Hepatocyte (in vitro differentiated cells): ENCODE data around the gene SYNGR3. TPM values are rescaled to one million over a fixed set of nuclear protein-coding genes. Genes with fewer than 3 reads are reported as not detected.

Experiments used
- DNase-seq: peaks from one replicate; pipeline ENCODE4 v3.0.0-alpha.2; 2016; ENCODE audit warnings: low spot score
- H2AFZ ChIP-seq: fragments of 200-600 bp; sonication (generic); 2 replicates; pipeline ENCODE4 v1.6.0; 2016; ENCODE audit warnings: antibody characterized with exemption, mild to moderate bottlenecking
- H3K27ac ChIP-seq: fragments of 200-600 bp; sonication (generic); 2 replicates; pipeline ENCODE4 v1.5.1; 2016; ENCODE audit warnings: mild to moderate bottlenecking
- H3K27me3 ChIP-seq: fragments of 200-600 bp; sonication (generic); 2 replicates; pipeline ENCODE4 v1.6.1; 2016
- H3K36me3 ChIP-seq: fragments of 200-600 bp; sonication (generic); replicated peaks from 2 replicates; pipeline ENCODE4 v1.5.1; 2016; ENCODE audit warnings: low read depth; ENCODE audit not compliant: insufficient read depth
- H3K4me1 ChIP-seq: fragments of 200-600 bp; sonication (generic); 2 replicates; pipeline ENCODE4 v1.5.1; 2016; ENCODE audit warnings: mild to moderate bottlenecking, moderate library complexity; ENCODE audit not compliant: insufficient read depth
- H3K4me2 ChIP-seq: fragments of 200-600 bp; sonication (generic); 2 replicates; pipeline ENCODE4 v1.6.0; 2016
- H3K4me3 ChIP-seq: fragments of 200-600 bp; sonication (generic); 2 replicates; pipeline ENCODE4 v1.5.1; 2016; ENCODE audit warnings: mild to moderate bottlenecking
- H3K79me2 ChIP-seq: fragments of 200-600 bp; sonication (generic); 2 replicates; pipeline ENCODE4 v1.6.0; 2017; ENCODE audit warnings: mild to moderate bottlenecking
- H3K9me2 ChIP-seq: fragments of 200-600 bp; sonication (generic); replicated peaks from 2 replicates; pipeline ENCODE4 v1.6.0; 2017; ENCODE audit warnings: mild to moderate bottlenecking; ENCODE audit not compliant: insufficient read depth
- H3K9me3 ChIP-seq: fragments of 200-600 bp; sonication (generic); 2 replicates; pipeline ENCODE4 v1.5.1; 2016; ENCODE audit warnings: low read depth, mild to moderate bottlenecking
- H4K20me1 ChIP-seq: fragments of 200-600 bp; sonication (generic); 2 replicates; pipeline ENCODE4 v1.6.0; 2016; ENCODE audit warnings: mild to moderate bottlenecking; ENCODE audit not compliant: insufficient read depth, poor library complexity, severe bottlenecking
- EZH2 ChIP-seq: fragments of 200-600 bp; sonication (generic); IDR thresholded peaks from 2 replicates; pipeline ENCODE4 v1.6.1; 2016; ENCODE audit warnings: antibody characterized with exemption, mild to moderate bottlenecking, borderline replicate concordance
- EZH2phosphoT487 ChIP-seq: fragments of 200-600 bp; sonication (generic); IDR thresholded peaks from one replicate; pipeline ENCODE4 v1.6.1; 2018; ENCODE audit warnings: antibody characterized with exemption, mild to moderate bottlenecking, low read depth, moderate library complexity; ENCODE audit not compliant: unreplicated experiment, severe bottlenecking
- WGBS: methylation state at CpG from one replicate; pipeline ENCODE4 v1.1.6; 2016; ENCODE audit warnings: low lambda C conversion rate; ENCODE audit errors: missing lambda C conversion rate; 5-methylcytosine and 5-hydroxymethylcytosine counted together
- polyA plus RNA-seq: library from polyadenylated mRNA; unstranded; fragments of >200 nt; fragmentation: Nextera tagmentation; extraction: Ambion mirVana; gene quantifications from 2 replicates; pipeline ENCODE4 v1.2.1, GENCODE V29; 2016
- total RNA-seq: library from RNA; depleted of rRNA; stranded (reverse); fragments of >200 nt; gene quantifications from 2 replicates; pipeline ENCODE4 v1.2.3, GENCODE V29; 2014
- TF ChIP-seq, protein P1 (sequence below): fragments of 200-600 bp; sonication (generic); IDR thresholded peaks from 2 replicates; pipeline ENCODE4 v1.5.1; 2016; ENCODE audit warnings: antibody characterized with exemption, mild to moderate bottlenecking; ENCODE audit not compliant: poor library complexity

The SYNGR3 gene
- total and polyA plus RNA-seq, 2 experiments from 2014 or later, result 2.2 to 2.5 TPM

DNA sequence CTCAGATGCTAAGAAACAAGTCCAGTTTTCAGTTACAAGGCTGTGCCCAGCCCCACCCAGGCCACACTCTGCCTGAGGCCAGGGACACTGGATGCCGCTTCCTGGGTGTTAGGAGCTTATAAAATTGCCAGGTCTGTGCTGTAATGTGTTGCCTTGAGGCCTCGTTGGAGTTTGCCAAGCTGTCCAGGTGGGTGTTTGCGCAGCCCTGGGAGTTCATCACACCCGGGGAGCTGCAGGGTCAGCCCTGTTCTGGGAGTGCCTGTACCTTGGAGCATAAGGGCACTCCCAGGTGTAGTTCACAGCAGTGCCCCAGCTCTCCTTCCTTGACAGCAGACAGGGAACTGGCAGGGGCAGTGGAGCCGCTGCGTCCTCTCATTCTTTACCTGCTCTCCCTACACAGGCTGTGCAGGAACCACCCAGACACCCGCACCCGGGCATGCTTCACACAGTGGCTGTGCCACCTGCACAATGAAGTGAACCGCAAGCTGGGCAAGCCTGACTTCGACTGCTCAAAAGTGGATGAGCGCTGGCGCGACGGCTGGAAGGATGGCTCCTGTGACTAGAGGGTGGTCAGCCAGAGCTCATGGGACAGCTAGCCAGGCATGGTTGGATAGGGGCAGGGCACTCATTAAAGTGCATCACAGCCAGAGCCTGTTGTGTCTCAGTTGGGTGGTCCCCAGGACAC lies 4.2 kb upstream of the SYNGR3 start:
- H3K79me2 ChIP-seq, result peaks cover 22% of the 10 kb centered on the region
- WGBS, result 96% methylated on average over 14 of the region's 14 CpGs
- no peak overlapping the region for H3K4me3 ChIP-seq
- H2AFZ ChIP-seq, result no peak overlapping the region
- H3K9me3 ChIP-seq, result no peaks in the 10 kb centered on the region
- TF ChIP-seq EZH2phosphoT487, result no peak
- no peak for TF ChIP-seq EZH2
- TF ChIP-seq, protein P1, sequence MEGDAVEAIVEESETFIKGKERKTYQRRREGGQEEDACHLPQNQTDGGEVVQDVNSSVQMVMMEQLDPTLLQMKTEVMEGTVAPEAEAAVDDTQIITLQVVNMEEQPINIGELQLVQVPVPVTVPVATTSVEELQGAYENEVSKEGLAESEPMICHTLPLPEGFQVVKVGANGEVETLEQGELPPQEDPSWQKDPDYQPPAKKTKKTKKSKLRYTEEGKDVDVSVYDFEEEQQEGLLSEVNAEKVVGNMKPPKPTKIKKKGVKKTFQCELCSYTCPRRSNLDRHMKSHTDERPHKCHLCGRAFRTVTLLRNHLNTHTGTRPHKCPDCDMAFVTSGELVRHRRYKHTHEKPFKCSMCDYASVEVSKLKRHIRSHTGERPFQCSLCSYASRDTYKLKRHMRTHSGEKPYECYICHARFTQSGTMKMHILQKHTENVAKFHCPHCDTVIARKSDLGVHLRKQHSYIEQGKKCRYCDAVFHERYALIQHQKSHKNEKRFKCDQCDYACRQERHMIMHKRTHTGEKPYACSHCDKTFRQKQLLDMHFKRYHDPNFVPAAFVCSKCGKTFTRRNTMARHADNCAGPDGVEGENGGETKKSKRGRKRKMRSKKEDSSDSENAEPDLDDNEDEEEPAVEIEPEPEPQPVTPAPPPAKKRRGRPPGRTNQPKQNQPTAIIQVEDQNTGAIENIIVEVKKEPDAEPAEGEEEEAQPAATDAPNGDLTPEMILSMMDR, result no peak
- no peaks in the 10 kb centered on the region for H3K9me2 ChIP-seq
- H3K27ac ChIP-seq, result peak overlapping the region; percentile 96
- H3K27me3 ChIP-seq, result peaks cover 35% of the 10 kb centered on the region
- H3K4me1 ChIP-seq, result peaks cover 26% of the 10 kb centered on the region
- DNase-seq, result no peak
- no peaks in the 10 kb centered on the region for H3K36me3 ChIP-seq
- H4K20me1 ChIP-seq, result peaks cover 3% of the 10 kb centered on the region
- H3K4me2 ChIP-seq, result peak overlapping the region; percentile 96

DNA sequence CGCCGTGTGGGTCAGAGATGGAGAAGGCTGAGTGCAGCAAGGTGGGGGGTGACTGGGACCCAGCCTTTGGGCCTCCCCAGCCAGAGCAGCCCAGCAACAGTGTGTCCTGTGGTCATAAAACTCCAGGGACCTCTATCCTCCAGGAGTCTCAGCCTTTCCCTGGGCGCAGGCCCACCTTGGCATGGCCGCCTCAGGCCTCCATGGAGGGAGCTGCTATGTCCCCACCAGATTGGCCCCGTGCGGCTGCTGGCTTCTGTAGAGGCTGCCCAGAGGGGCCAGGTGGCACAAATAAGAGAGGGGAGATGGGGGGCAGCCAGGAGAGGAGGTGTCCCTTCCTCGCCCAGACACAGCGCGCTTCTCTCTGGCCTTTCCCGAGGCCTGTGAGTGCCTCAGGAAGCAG lies 2.6 kb upstream of the SYNGR3 start:
- Histone ChIP-seq H3K4me3 (no peak overlapping the region), H3K9me3 (no peaks in the 10 kb centered on the region), H3K27ac (no peak overlapping the region), H3K36me3 (no peaks in the 10 kb centered on the region), H3K27me3 (peaks cover 28% of the 10 kb centered on the region), H3K9me2 (no peaks in the 10 kb centered on the region), H3K4me2 (no peak overlapping the region), H3K79me2 (peaks cover 22% of the 10 kb centered on the region), H3K4me1 (peaks cover 36% of the 10 kb centered on the region), H2AFZ (no peak overlapping the region), H4K20me1 (peaks cover 3% of the 10 kb centered on the region)
- TF ChIP-seq EZH2phosphoT487, result no peak
- TF ChIP-seq, protein P1, result no peak
- TF ChIP-seq EZH2, result no peak
- no peak for DNase-seq
- WGBS, result 100% methylated on average over 10 of the region's 10 CpGs

DNA sequence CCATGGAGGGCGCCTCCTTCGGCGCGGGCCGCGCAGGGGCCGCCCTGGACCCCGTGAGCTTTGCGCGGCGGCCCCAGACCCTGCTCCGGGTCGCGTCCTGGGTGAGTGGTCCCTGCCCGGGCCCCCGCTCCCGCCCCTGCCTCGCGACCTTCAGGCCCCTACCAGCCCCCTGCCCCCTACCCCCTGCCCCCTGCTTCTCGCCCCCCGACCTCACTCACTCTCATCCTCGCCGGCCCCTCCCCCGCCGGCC lies 256 bp downstream of the SYNGR3 start:
- 0% methylated on average over 4 of the region's 25 CpGs for WGBS
- Histone ChIP-seq H4K20me1 (peaks cover 3% of the 10 kb centered on the region), H2AFZ (no peak overlapping the region), H3K27me3 (peaks cover 27% of the 10 kb centered on the region), H3K27ac (no peak overlapping the region), H3K36me3 (no peaks in the 10 kb centered on the region), H3K9me2 (no peaks in the 10 kb centered on the region), H3K9me3 (no peaks in the 10 kb centered on the region), H3K4me2 (peak overlapping the region; percentile 82), H3K4me3 (no peak overlapping the region), H3K4me1 (peaks cover 27% of the 10 kb centered on the region), H3K79me2 (peaks cover 16% of the 10 kb centered on the region)
- TF ChIP-seq, protein P1, result no peak
- TF ChIP-seq EZH2phosphoT487 (no peak), EZH2 (no peak)
- no peak for DNase-seq
